PC-3 (cell line): ENCODE data around the gene MGAT3. TPM values are rescaled to one million over a fixed set of nuclear protein-coding genes. Genes with fewer than 3 reads are reported as not detected.

Experiments
- ATAC-seq: fragments of 200-7000 bp; cut with Tn5 transposase; 2 replicates; pipeline ENCODE4 v1.9.1; 2020; ENCODE audit warnings: mild to moderate bottlenecking, moderate library complexity
- BruUV-seq: library from RNA; stranded (reverse); fragments of 400-500 nt; replicated peaks from 2 replicates; lab custom pipeline; 2021; lab: Mats Ljungman, UMichigan
- CTCF ChIA-PET: fragments of 300-600 bp; sonication (Branson Sonifier 250); formaldehyde crosslinking; loops from one replicate; lab custom pipeline; 2022; ENCODE audit warnings: antibody characterized with exemption; lab: Charles Lee
- POLR2A ChIA-PET: fragments of 300-600 bp; sonication (Branson Sonifier 250); formaldehyde crosslinking; loops from one replicate; lab custom pipeline; 2022; ENCODE audit warnings: antibody characterized with exemption; ENCODE audit not compliant: unreplicated experiment; lab: Charles Lee
- DNase-seq: peaks from one replicate; pipeline ENCODE4 v3.0.0-alpha.2; 2015
- H2AFZ ChIP-seq: fragments of 300-600 bp; sonication (generic); 2 replicates; pipeline ENCODE4 v1.6.0; 2016; ENCODE audit warnings: antibody characterized with exemption, low read length
- H3F3A ChIP-seq: fragments of 300-600 bp; sonication (generic); one replicate; pipeline ENCODE4 v1.6.0; 2017; ENCODE audit warnings: antibody characterized with exemption, low read length, control low read depth, mild to moderate bottlenecking; ENCODE audit not compliant: unreplicated experiment
- H3K27ac ChIP-seq: fragments of 300-600 bp; sonication (generic); 2 replicates; pipeline ENCODE4 v1.5.1; 2016; ENCODE audit warnings: mild to moderate bottlenecking, low read length
- H3K27me3 ChIP-seq: fragments of 300-600 bp; sonication (generic); 2 replicates; pipeline ENCODE4 v1.6.1; 2016; ENCODE audit warnings: low read length, mixed read lengths
- H3K36me3 ChIP-seq: fragments of 300-600 bp; sonication (generic); 2 replicates; pipeline ENCODE4 v1.6.1; 2016; ENCODE audit warnings: low read depth, mixed run types, low read length, mixed read lengths
- H3K4me1 ChIP-seq: fragments of 300-600 bp; sonication (generic); 2 replicates; pipeline ENCODE4 v1.5.1; 2016; ENCODE audit warnings: low read length; ENCODE audit not compliant: insufficient read depth
- H3K4me2 ChIP-seq: fragments of 300-600 bp; sonication (generic); 2 replicates; pipeline ENCODE4 v1.6.0; 2016; ENCODE audit warnings: low read length
- H3K4me3 ChIP-seq: fragments of 300-600 bp; sonication (generic); 2 replicates; pipeline ENCODE4 v1.5.1; 2016; ENCODE audit warnings: mild to moderate bottlenecking, low read length, mixed read lengths
- H3K79me2 ChIP-seq: fragments of 300-600 bp; sonication (generic); 2 replicates; pipeline ENCODE4 v1.6.1; 2017; ENCODE audit warnings: low read length, mixed read lengths
- H3K9ac ChIP-seq: fragments of 300-600 bp; sonication (generic); 2 replicates; pipeline ENCODE4 v1.6.0; 2016; ENCODE audit warnings: mild to moderate bottlenecking, low read length
- H3K9me2 ChIP-seq: fragments of 300-600 bp; sonication (generic); replicated peaks from 2 replicates; pipeline ENCODE4 v1.6.1; 2016; ENCODE audit warnings: mixed run types, low read length, mixed read lengths
- H3K9me3 ChIP-seq: fragments of 300-600 bp; sonication (generic); 2 replicates; pipeline ENCODE4 v1.6.1; 2016; ENCODE audit warnings: low read length, mixed read lengths
- H4K20me1 ChIP-seq: fragments of 300-600 bp; sonication (generic); 2 replicates; pipeline ENCODE4 v1.6.1; 2016; ENCODE audit warnings: low read length, mixed read lengths
- CTCF ChIP-seq: fragments of 300-600 bp; sonication (generic); conservative IDR thresholded peaks from 2 replicates; pipeline ENCODE4 v1.5.1; 2017; ENCODE audit warnings: antibody characterized with exemption, low read depth, mild to moderate bottlenecking, low read length
- EZH2 ChIP-seq: fragments of 300-600 bp; sonication (generic); IDR thresholded peaks from one replicate; pipeline ENCODE4 v1.6.1; 2017; ENCODE audit warnings: antibody characterized with exemption, mild to moderate bottlenecking, low read length; ENCODE audit not compliant: unreplicated experiment
- EZH2phosphoT487 ChIP-seq: fragments of 300-600 bp; sonication (generic); IDR thresholded peaks from 2 replicates; pipeline ENCODE4 v1.6.1; 2018; ENCODE audit warnings: mild to moderate bottlenecking, antibody characterized with exemption, low read length, borderline replicate concordance
- intact Hi-C: fragments of 100-400 bp; cut with micrococcal nuclease; formaldehyde crosslinking; loops from 2 replicates; pipeline ENCODE4 v1.9.0; 2023
- total RNA-seq: library from RNA; depleted of rRNA; stranded (reverse); fragments of >200 nt; gene quantifications from 2 replicates; pipeline ENCODE4 v1.2.3, GENCODE V29; 2014

Gene MGAT3
- total RNA-seq, 1 experiment from 2014 or later, result not detected

DNA sequence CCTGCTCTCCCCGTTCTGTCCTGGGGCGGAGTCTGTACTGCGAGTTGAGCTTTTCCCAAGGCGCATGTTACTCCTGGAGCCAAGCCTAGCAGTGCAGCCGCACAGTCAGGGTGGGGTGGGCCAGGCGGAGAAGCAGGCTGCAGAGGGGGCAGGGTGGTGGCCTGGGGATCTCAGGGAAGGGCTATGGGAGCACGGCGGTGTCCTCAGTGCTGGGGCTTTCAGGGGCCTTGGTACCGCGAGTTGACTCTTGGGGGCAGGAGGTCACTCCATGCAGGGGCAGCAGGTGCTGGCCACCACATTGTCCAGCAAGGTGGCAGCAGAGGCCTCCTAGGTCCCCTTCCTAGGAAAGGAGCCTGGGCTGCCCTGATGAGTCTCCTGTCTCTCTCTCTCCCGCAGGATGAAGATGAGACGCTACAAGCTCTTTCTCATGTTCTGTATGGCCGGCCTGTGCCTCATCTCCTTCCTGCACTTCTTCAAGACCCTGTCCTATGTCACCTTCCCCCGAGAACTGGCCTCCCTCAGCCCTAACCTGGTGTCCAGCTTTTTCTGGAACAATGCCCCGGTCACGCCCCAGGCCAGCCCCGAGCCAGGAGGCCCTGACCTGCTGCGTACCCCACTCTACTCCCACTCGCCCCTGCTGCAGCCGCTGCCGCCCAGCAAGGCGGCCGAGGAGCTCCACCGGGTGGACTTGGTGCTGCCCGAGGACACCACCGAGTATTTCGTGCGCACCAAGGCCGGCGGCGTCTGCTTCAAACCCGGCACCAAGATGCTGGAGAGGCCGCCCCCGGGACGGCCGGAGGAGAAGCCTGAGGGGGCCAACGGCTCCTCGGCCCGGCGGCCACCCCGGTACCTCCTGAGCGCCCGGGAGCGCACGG, 30.4 kb downstream of the MGAT3 start:
- CTCF ChIA-PET, result interaction anchor here (0.6 kb wide), 1 partner anchor 87 kb away, joined by 4 read pairs; the partner anchor contains the start of gene TAB1
- no peaks in the 10 kb centered on the region for H3K79me2 ChIP-seq
- no peaks in the 10 kb centered on the region for H4K20me1 ChIP-seq

DNA sequence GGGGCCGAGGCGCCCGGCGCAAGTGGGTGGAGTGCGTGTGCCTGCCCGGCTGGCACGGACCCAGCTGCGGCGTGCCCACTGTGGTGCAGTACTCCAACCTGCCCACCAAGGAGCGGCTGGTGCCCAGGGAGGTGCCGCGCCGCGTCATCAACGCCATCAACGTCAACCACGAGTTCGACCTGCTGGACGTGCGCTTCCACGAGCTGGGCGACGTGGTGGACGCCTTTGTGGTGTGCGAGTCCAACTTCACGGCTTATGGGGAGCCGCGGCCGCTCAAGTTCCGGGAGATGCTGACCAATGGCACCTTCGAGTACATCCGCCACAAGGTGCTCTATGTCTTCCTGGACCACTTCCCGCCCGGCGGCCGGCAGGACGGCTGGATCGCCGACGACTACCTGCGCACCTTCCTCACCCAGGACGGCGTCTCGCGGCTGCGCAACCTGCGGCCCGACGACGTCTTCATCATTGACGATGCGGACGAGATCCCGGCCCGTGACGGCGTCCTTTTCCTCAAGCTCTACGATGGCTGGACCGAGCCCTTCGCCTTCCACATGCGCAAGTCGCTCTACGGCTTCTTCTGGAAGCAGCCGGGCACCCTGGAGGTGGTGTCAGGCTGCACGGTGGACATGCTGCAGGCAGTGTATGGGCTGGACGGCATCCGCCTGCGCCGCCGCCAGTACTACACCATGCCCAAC, 31.2 kb downstream of the MGAT3 start:
- Histone ChIP-seq H2AFZ (no peak overlapping the region), H3K36me3 (no peaks in the 10 kb centered on the region), H3K27me3 (no peaks in the 10 kb centered on the region), H3K79me2 (no peaks in the 10 kb centered on the region), H3K9me3 (no peaks in the 10 kb centered on the region), H3F3A (no peaks in the 10 kb centered on the region), H3K4me2 (no peak overlapping the region), H3K9ac (no peak overlapping the region), H3K4me1 (no peaks in the 10 kb centered on the region), H3K9me2 (no peaks in the 10 kb centered on the region), H3K4me3 (no peak overlapping the region), H3K27ac (no peak overlapping the region), H4K20me1 (no peaks in the 10 kb centered on the region)
- CTCF ChIA-PET, result interaction anchor here (0.6 kb wide), 1 partner anchor 88 kb away, joined by 4 read pairs; the partner anchor contains the start of gene TAB1
- DNase-seq, result no peak
- BruUV-seq, result no TSS peak
- POLR2A ChIA-PET, result no interaction called here
- TF ChIP-seq CTCF (no peak), EZH2phosphoT487 (no peak), EZH2 (no peak)
- no peak for ATAC-seq
- intact Hi-C loops, result no loop called here

More for the DNA sequence above, 30.4 kb downstream of the MGAT3 start:
- no peak for DNase-seq
- TF ChIP-seq CTCF (no peak), EZH2 (no peak), EZH2phosphoT487 (no peak)
- Histone ChIP-seq H3K9me2 (no peaks in the 10 kb centered on the region), H3K4me3 (no peak overlapping the region), H3F3A (no peaks in the 10 kb centered on the region), H2AFZ (no peak overlapping the region), H3K9ac (no peak overlapping the region), H3K27ac (no peak overlapping the region), H3K4me2 (no peak overlapping the region), H3K36me3 (no peaks in the 10 kb centered on the region), H3K4me1 (no peaks in the 10 kb centered on the region), H3K9me3 (no peaks in the 10 kb centered on the region), H3K27me3 (no peaks in the 10 kb centered on the region)
- no TSS peak for BruUV-seq
- no peak for ATAC-seq
- intact Hi-C loops, result no loop called here
- POLR2A ChIA-PET, result no interaction called here
